Peyer's patch (tissue), 4 donors: Measurements from ENCODE around the gene IFI6.
"Not testable (repeated sequence)": the region's sequence is repeated elsewhere in the genome, so short reads cannot be mapped to it uniquely, and the experiment has no call there.

Experiments used
- CTCF ChIP-seq, 6 experiments: fragments of 450-650 bp in 4 of 6; fragments of 200-600 bp in 2 of 6; sonication (generic) in 1 of 6; IDR thresholded peaks; one replicate each; pipeline ENCODE4 v1.5.1; 2017 to 2019; ENCODE audit warnings: antibody characterized with exemption in 6 of 6, mild to moderate bottlenecking in 3 of 6, moderate library complexity in 1 of 6
- POLR2A ChIP-seq, 2 donors: fragments of 450-650 bp; IDR thresholded peaks; one replicate each; pipeline ENCODE4 v1.5.1; 2017; ENCODE audit warnings: antibody characterized with exemption in 2 of 2, mild to moderate bottlenecking in 2 of 2, moderate library complexity in 2 of 2

DNA sequence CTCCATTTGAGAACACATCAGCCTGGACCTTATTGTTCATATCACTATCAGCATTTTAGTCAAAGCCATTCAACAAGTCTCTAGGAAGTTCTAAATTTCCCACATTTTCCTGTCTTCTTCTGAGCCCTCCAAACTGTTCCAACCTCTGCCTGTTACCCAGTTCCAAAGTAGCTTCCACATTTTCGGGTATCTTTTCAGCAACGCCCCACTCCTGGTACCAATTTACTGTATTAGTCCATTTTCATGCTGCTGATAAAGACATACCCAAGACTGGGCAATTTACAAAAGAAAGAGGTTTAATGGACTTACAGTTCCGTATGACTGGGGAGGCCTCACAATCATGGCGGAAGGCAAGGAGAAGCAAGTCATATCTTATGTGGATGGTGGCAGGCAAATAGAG is 9.6 kb upstream of the IFI6 start:
- not testable (repeated sequence) for TF ChIP-seq CTCF, POLR2A (IDR thresholded peaks at IDR 0.05)
